Measurements from ENCODE around the gene SEL1L3.

Gene SEL1L3

GRCh38 chr4:25821267-25821666 is 41.5 kb downstream of the SEL1L3 start:
- H3K36me3 Mint-ChIP-seq: peaks cover 73% of the 10 kb centered on the region

GRCh38 chr4:25818876-25819275 is 43.9 kb downstream of the SEL1L3 start:
- Mint-ChIP-seq H3K4me1 (peaks cover 5% of the 10 kb centered on the region), H3K9me3 (no peaks in the 10 kb centered on the region), H3K4me3 (no peak overlapping the region), H3K27ac (peak overlapping the region; percentile 10), H3K36me3 (peaks cover 87% of the 10 kb centered on the region)
- DNase-seq (ENCODE audit: low spot score in 2 of 2) (no peak), ATAC-seq (no peak)

More at GRCh38 chr4:25821267-25821666, 41.5 kb downstream of the SEL1L3 start:
- H3K4me1 Mint-ChIP-seq: peaks cover 10% of the 10 kb centered on the region
- DNase-seq (ENCODE audit: low spot score in 2 of 2) (no peak), ATAC-seq (no peak)
- no peak overlapping the region for H3K27ac Mint-ChIP-seq
- H3K4me3 Mint-ChIP-seq: no peak overlapping the region
- H3K9me3 Mint-ChIP-seq: no peaks in the 10 kb centered on the region

GRCh38 chr4:25818371-25818871 is 44.4 kb downstream of the SEL1L3 start:
- Mint-ChIP-seq H3K4me1 (peaks cover 5% of the 10 kb centered on the region), H3K36me3 (peaks cover 91% of the 10 kb centered on the region), H3K4me3 (no peak overlapping the region), H3K27ac (peak overlapping the region; percentile 10), H3K9me3 (no peaks in the 10 kb centered on the region)
- no peak for DNase-seq (ENCODE audit: low spot score in 2 of 2)
- no peak for ATAC-seq

GRCh38 chr4:25817059-25817681 is 45.6 kb downstream of the SEL1L3 start:
- H3K9me3 Mint-ChIP-seq: no peaks in the 10 kb centered on the region
- no peak overlapping the region for H3K27ac Mint-ChIP-seq
- H3K4me1 Mint-ChIP-seq: peaks cover 5% of the 10 kb centered on the region
- no peak for ATAC-seq
- peaks cover 94% of the 10 kb centered on the region for H3K36me3 Mint-ChIP-seq
- no peak for DNase-seq (ENCODE audit: low spot score in 2 of 2)
- H3K4me3 Mint-ChIP-seq: no peak overlapping the region

GRCh38 chr4:25816591-25817058 is 46.2 kb downstream of the SEL1L3 start:
- DNase-seq (ENCODE audit: low spot score in 2 of 2) (no peak), ATAC-seq (no peak)
- H3K9me3 Mint-ChIP-seq: no peaks in the 10 kb centered on the region
- H3K27ac Mint-ChIP-seq: no peak overlapping the region
- peaks cover 94% of the 10 kb centered on the region for H3K36me3 Mint-ChIP-seq
- H3K4me1 Mint-ChIP-seq: peaks cover 5% of the 10 kb centered on the region
- H3K4me3 Mint-ChIP-seq: no peak overlapping the region

- H3K4me1 Mint-ChIP-seq: peaks cover 5% of the 10 kb centered on the region
- H3K36me3 Mint-ChIP-seq: peaks cover 97% of the 10 kb centered on the region
- ATAC-seq (no peak), DNase-seq (ENCODE audit: low spot score in 2 of 2) (no peak)
- no peaks in the 10 kb centered on the region for H3K9me3 Mint-ChIP-seq
- no peak overlapping the region for H3K4me3 Mint-ChIP-seq
- H3K27ac Mint-ChIP-seq: no peak overlapping the region
Measured at GRCh38 chr4:25815586-25815985, 47.2 kb downstream of the SEL1L3 start.

- peaks cover 94% of the 10 kb centered on the region for H3K36me3 Mint-ChIP-seq
- ATAC-seq (no peak), DNase-seq (ENCODE audit: low spot score in 2 of 2) (no peak)
- no peaks in the 10 kb centered on the region for H3K4me1 Mint-ChIP-seq
- no peak overlapping the region for H3K4me3 Mint-ChIP-seq
- no peaks in the 10 kb centered on the region for H3K9me3 Mint-ChIP-seq
- no peak overlapping the region for H3K27ac Mint-ChIP-seq
Measured at GRCh38 chr4:25814301-25815136, 48.3 kb downstream of the SEL1L3 start.

GRCh38 chr4:25813448-25814106 is 49.2 kb downstream of the SEL1L3 start:
- ATAC-seq: no peak

GRCh38 chr4:25811841-25812240 is 50.9 kb downstream of the SEL1L3 start:
- H3K9me3 Mint-ChIP-seq: no peaks in the 10 kb centered on the region
- no peak overlapping the region for H3K4me3 Mint-ChIP-seq
- H3K36me3 Mint-ChIP-seq: peaks cover 92% of the 10 kb centered on the region
- DNase-seq (ENCODE audit: low spot score in 2 of 2) (no peak), ATAC-seq (no peak)
- no peaks in the 10 kb centered on the region for H3K4me1 Mint-ChIP-seq
- H3K27ac Mint-ChIP-seq: peak overlapping the region; percentile 20

More at GRCh38 chr4:25813448-25814106, 49.2 kb downstream of the SEL1L3 start:
- DNase-seq (ENCODE audit: low spot score in 2 of 2): no peak
- Mint-ChIP-seq H3K36me3 (peaks cover 92% of the 10 kb centered on the region), H3K4me1 (no peaks in the 10 kb centered on the region), H3K9me3 (no peaks in the 10 kb centered on the region), H3K27ac (no peak overlapping the region), H3K4me3 (no peak overlapping the region)

- peaks cover 92% of the 10 kb centered on the region for H3K36me3 Mint-ChIP-seq
- ATAC-seq (no peak), DNase-seq (ENCODE audit: low spot score in 2 of 2) (no peak)
- no peak overlapping the region for H3K4me3 Mint-ChIP-seq
- H3K27ac Mint-ChIP-seq: no peak overlapping the region
- H3K9me3 Mint-ChIP-seq: no peaks in the 10 kb centered on the region
- no peaks in the 10 kb centered on the region for H3K4me1 Mint-ChIP-seq
Measured at GRCh38 chr4:25811374-25811690, 51.5 kb downstream of the SEL1L3 start.

GRCh38 chr4:25810461-25811373 is 52.1 kb downstream of the SEL1L3 start:
- Mint-ChIP-seq H3K27ac (no peak overlapping the region), H3K4me1 (no peaks in the 10 kb centered on the region), H3K9me3 (no peaks in the 10 kb centered on the region), H3K36me3 (peaks cover 95% of the 10 kb centered on the region), H3K4me3 (no peak overlapping the region)
- DNase-seq (ENCODE audit: low spot score in 2 of 2): no peak
- no peak for ATAC-seq

GRCh38 chr4:25809996-25810395 is 52.8 kb downstream of the SEL1L3 start:
- Mint-ChIP-seq H3K27ac (no peak overlapping the region), H3K9me3 (no peaks in the 10 kb centered on the region), H3K36me3 (peaks cover 95% of the 10 kb centered on the region), H3K4me3 (no peak overlapping the region), H3K4me1 (no peaks in the 10 kb centered on the region)
- ATAC-seq: no peak
- no peak for DNase-seq (ENCODE audit: low spot score in 2 of 2)

- Mint-ChIP-seq H3K27ac (no peak overlapping the region), H3K4me3 (no peak overlapping the region), H3K9me3 (no peaks in the 10 kb centered on the region), H3K4me1 (no peaks in the 10 kb centered on the region), H3K36me3 (peaks cover 95% of the 10 kb centered on the region)
- DNase-seq (ENCODE audit: low spot score in 2 of 2): no peak
- no peak for ATAC-seq
Measured at GRCh38 chr4:25807102-25807728, 55.6 kb downstream of the SEL1L3 start.

- no peaks in the 10 kb centered on the region for H3K9me3 Mint-ChIP-seq
- no peaks in the 10 kb centered on the region for H3K4me1 Mint-ChIP-seq
- no peak for DNase-seq (ENCODE audit: low spot score in 2 of 2)
- no peak for ATAC-seq
- H3K4me3 Mint-ChIP-seq: no peak overlapping the region
- peaks cover 95% of the 10 kb centered on the region for H3K36me3 Mint-ChIP-seq
- H3K27ac Mint-ChIP-seq: no peak overlapping the region
Measured at GRCh38 chr4:25805255-25805860, 57.4 kb downstream of the SEL1L3 start.

All from stimulated activated effector memory CD8-positive, alpha-beta T cell treated with anti-CD3 and anti-CD28 coated beads, Interleukin-12 subunit alpha, Interleukin-12 subunit beta, amount 100 ng/mL, for 72 hours (primary cell).